ENCODE results near the gene MX1.
"Not testable (repeated sequence)": the region's sequence is repeated elsewhere in the genome, so short reads cannot be mapped to it uniquely, and the experiment has no call there.

The MX1 gene

GRCh38 chr21:41406340-41406739, 19.7 kb upstream of the MX1 start:
- no peak for DNase-seq (ENCODE audit: low read depth in 4 of 4, low spot score in 1 of 4)

GRCh38 chr21:41407541-41408460, 18.2 kb upstream of the MX1 start:
- DNase-seq (ENCODE audit: low read depth in 4 of 4, low spot score in 1 of 4), result no peak

GRCh38 chr21:41410361-41410760, 15.7 kb upstream of the MX1 start:
- DNase-seq (ENCODE audit: low read depth in 4 of 4, low spot score in 1 of 4), result no peak

- DNase-seq (ENCODE audit: low read depth in 4 of 4, low spot score in 1 of 4), result no peak
These were observed 15.1 kb upstream of the MX1 start for GRCh38 chr21:41410767-41411448.

GRCh38 chr21:41411449-41412089, 14.5 kb upstream of the MX1 start:
- DNase-seq (ENCODE audit: low read depth in 4 of 4, low spot score in 1 of 4), result no peak

- not testable (repeated sequence) for DNase-seq (ENCODE audit: low read depth in 4 of 4, low spot score in 1 of 4)
These were observed 8.5 kb upstream of the MX1 start for GRCh38 chr21:41417505-41417904.

- no peak for DNase-seq (ENCODE audit: low read depth in 4 of 4, low spot score in 1 of 4)
These were observed 7.6 kb upstream of the MX1 start for GRCh38 chr21:41418393-41418792.

GRCh38 chr21:41418956-41419680, 6.9 kb upstream of the MX1 start:
- DNase-seq (ENCODE audit: low read depth in 4 of 4, low spot score in 1 of 4), result no peak

GRCh38 chr21:41419921-41420862, 5.8 kb upstream of the MX1 start:
- DNase-seq (ENCODE audit: low read depth in 4 of 4, low spot score in 1 of 4), result peak in 1 of 4 experiments; percentile 27

- DNase-seq (ENCODE audit: low read depth in 4 of 4, low spot score in 1 of 4), result not testable (repeated sequence)
These were observed 5.0 kb upstream of the MX1 start for GRCh38 chr21:41420998-41421397.

- no peak for DNase-seq (ENCODE audit: low read depth in 4 of 4, low spot score in 1 of 4)
These were observed 3.3 kb upstream of the MX1 start for GRCh38 chr21:41422546-41423304.

GRCh38 chr21:41423305-41423636, 2.8 kb upstream of the MX1 start:
- DNase-seq (ENCODE audit: low read depth in 4 of 4, low spot score in 1 of 4), result not testable (repeated sequence)

- no peak for DNase-seq (ENCODE audit: low read depth in 4 of 4, low spot score in 1 of 4)
These were observed 468 bp upstream of the MX1 start for GRCh38 chr21:41425588-41425953.

- DNase-seq (ENCODE audit: low read depth in 4 of 4, low spot score in 1 of 4), result no peak
These were observed 801 bp downstream of the MX1 start for GRCh38 chr21:41426676-41427404.

GRCh38 chr21:41427556-41427955, 1.5 kb downstream of the MX1 start:
- DNase-seq (ENCODE audit: low read depth in 4 of 4, low spot score in 1 of 4), result no peak

- DNase-seq (ENCODE audit: low read depth in 4 of 4, low spot score in 1 of 4), result no peak
These were observed 2.3 kb downstream of the MX1 start for GRCh38 chr21:41428311-41428710.

GRCh38 chr21:41428847-41429246, 2.8 kb downstream of the MX1 start:
- DNase-seq (ENCODE audit: low read depth in 4 of 4, low spot score in 1 of 4), result no peak

- DNase-seq (ENCODE audit: low read depth in 4 of 4, low spot score in 1 of 4), result no peak
These were observed 3.3 kb downstream of the MX1 start for GRCh38 chr21:41429305-41429704.

GRCh38 chr21:41429925-41430491, 4.0 kb downstream of the MX1 start:
- no peak for DNase-seq (ENCODE audit: low read depth in 4 of 4, low spot score in 1 of 4)
